Parathyroid adenoma (tissue), 2 donors: ENCODE results near the gene MTUS2.

Experiments
- H2AFZ ChIP-seq: fragments of 300-600 bp; sonication (generic); one replicate; pipeline ENCODE4 v1.7.0; 2017; ENCODE audit warnings: antibody characterized with exemption, mild to moderate bottlenecking
- H3K27ac ChIP-seq: fragments of 300-600 bp; sonication (generic); one replicate; pipeline ENCODE4 v1.7.0; 2017
- H3K27me3 ChIP-seq: fragments of 300-600 bp; sonication (generic); one replicate; pipeline ENCODE4 v1.7.0; 2017; ENCODE audit warnings: low read length; ENCODE audit not compliant: control insufficient read depth, insufficient read depth
- H3K36me3 ChIP-seq: fragments of 300-600 bp; sonication (generic); one replicate; pipeline ENCODE4 v1.7.0; 2017; ENCODE audit warnings: low read length; ENCODE audit not compliant: control insufficient read depth, insufficient read depth
- H3K4me1 ChIP-seq: fragments of 300-600 bp; sonication (generic); one replicate; pipeline ENCODE4 v1.7.0; 2017; ENCODE audit warnings: control low read depth
- H3K4me2 ChIP-seq: fragments of 300-600 bp; sonication (generic); one replicate; pipeline ENCODE4 v1.7.0; 2017; ENCODE audit warnings: low read length
- H3K4me3 ChIP-seq: fragments of 300-600 bp; sonication (generic); one replicate; pipeline ENCODE4 v1.7.0; 2017; ENCODE audit warnings: low read depth, low read length
- H3K79me2 ChIP-seq: fragments of 300-600 bp; sonication (generic); one replicate; pipeline ENCODE4 v1.7.0; 2017; ENCODE audit warnings: control low read depth
- H3K9ac ChIP-seq: fragments of 300-600 bp; sonication (generic); one replicate; pipeline ENCODE4 v1.7.0; 2017; ENCODE audit warnings: mild to moderate bottlenecking
- H3K9me3 ChIP-seq: fragments of 300-600 bp; sonication (generic); one replicate; pipeline ENCODE4 v1.7.0; 2017; ENCODE audit warnings: low read length; ENCODE audit not compliant: control insufficient read depth
- CTCF ChIP-seq: fragments of 300-600 bp; sonication (generic); IDR thresholded peaks from one replicate; pipeline ENCODE4 v1.7.0; 2017; ENCODE audit warnings: antibody characterized with exemption, mild to moderate bottlenecking
- donor health status: primary hyperparathyroidism.

The MTUS2 gene

GRCh38 chr13:29175250-29175873 is 355.2 kb downstream of the MTUS2 start:
- Histone ChIP-seq H3K4me2 (no peak overlapping the region), H2AFZ (no peak overlapping the region), H3K9ac (no peak overlapping the region), H3K79me2 (no peaks in the 10 kb centered on the region), H3K36me3 (no peaks in the 10 kb centered on the region), H3K27ac (no peak overlapping the region), H3K27me3 (no peaks in the 10 kb centered on the region), H3K9me3 (no peaks in the 10 kb centered on the region), H3K4me1 (no peaks in the 10 kb centered on the region), H3K4me3 (no peak overlapping the region)
- TF ChIP-seq CTCF, result no peak

- H3K4me1 ChIP-seq, result no peaks in the 10 kb centered on the region
- H3K27me3 ChIP-seq, result no peaks in the 10 kb centered on the region
- H3K79me2 ChIP-seq, result no peaks in the 10 kb centered on the region
- TF ChIP-seq CTCF, result no peak
- no peaks in the 10 kb centered on the region for H3K9me3 ChIP-seq
- no peaks in the 10 kb centered on the region for H3K36me3 ChIP-seq
- no peak overlapping the region for H3K4me2 ChIP-seq
- no peak overlapping the region for H3K9ac ChIP-seq
- no peak overlapping the region for H3K27ac ChIP-seq
- H3K4me3 ChIP-seq, result no peak overlapping the region
- H2AFZ ChIP-seq, result no peak overlapping the region
These were observed 359.9 kb downstream of the MTUS2 start for GRCh38 chr13:29180055-29180454.

DNA sequence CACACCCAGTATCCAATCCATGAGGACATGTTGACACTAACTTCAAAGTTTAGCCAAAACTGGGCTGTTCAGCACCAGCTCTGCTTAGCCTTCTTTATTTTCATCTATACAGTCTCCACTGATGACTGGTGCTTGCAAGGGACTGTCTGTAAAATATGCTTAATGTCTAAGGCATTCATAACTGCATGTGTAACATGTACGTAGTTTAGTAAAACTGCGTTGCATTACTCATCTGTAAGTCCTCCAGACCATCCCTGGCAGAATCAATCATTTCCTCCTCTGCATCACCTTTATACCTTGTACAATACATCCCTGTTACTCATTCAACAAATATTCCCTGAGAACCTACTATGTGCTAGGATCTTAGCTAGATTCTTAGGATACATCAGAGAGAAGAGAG is 362.1 kb downstream of the MTUS2 start:
- H3K4me2 ChIP-seq, result no peak overlapping the region
- H3K36me3 ChIP-seq, result no peaks in the 10 kb centered on the region
- no peaks in the 10 kb centered on the region for H3K9me3 ChIP-seq
- H3K4me3 ChIP-seq, result no peak overlapping the region
- no peaks in the 10 kb centered on the region for H3K27me3 ChIP-seq
- TF ChIP-seq CTCF, result no peak
- no peak overlapping the region for H2AFZ ChIP-seq
- no peak overlapping the region for H3K27ac ChIP-seq
- no peaks in the 10 kb centered on the region for H3K79me2 ChIP-seq
- H3K9ac ChIP-seq, result no peak overlapping the region
- H3K4me1 ChIP-seq, result no peaks in the 10 kb centered on the region

GRCh38 chr13:29185926-29186325 is 365.8 kb downstream of the MTUS2 start:
- H3K4me2 ChIP-seq, result no peak overlapping the region
- no peaks in the 10 kb centered on the region for H3K36me3 ChIP-seq
- H3K9ac ChIP-seq, result no peak overlapping the region
- TF ChIP-seq CTCF, result no peak
- H3K9me3 ChIP-seq, result no peaks in the 10 kb centered on the region
- H2AFZ ChIP-seq, result no peak overlapping the region
- no peak overlapping the region for H3K27ac ChIP-seq
- H3K4me1 ChIP-seq, result no peaks in the 10 kb centered on the region
- no peaks in the 10 kb centered on the region for H3K27me3 ChIP-seq
- no peak overlapping the region for H3K4me3 ChIP-seq
- no peaks in the 10 kb centered on the region for H3K79me2 ChIP-seq

GRCh38 chr13:29187584-29187983 is 367.4 kb downstream of the MTUS2 start:
- TF ChIP-seq CTCF, result no peak
- no peak overlapping the region for H2AFZ ChIP-seq

More at GRCh38 chr13:29187584-29187983, 367.4 kb downstream of the MTUS2 start:
- no peak overlapping the region for H3K9ac ChIP-seq
- no peak overlapping the region for H3K4me3 ChIP-seq
- no peak overlapping the region for H3K27ac ChIP-seq
- no peaks in the 10 kb centered on the region for H3K36me3 ChIP-seq
- no peaks in the 10 kb centered on the region for H3K4me1 ChIP-seq
- no peaks in the 10 kb centered on the region for H3K9me3 ChIP-seq
- no peak overlapping the region for H3K4me2 ChIP-seq
- H3K79me2 ChIP-seq, result no peaks in the 10 kb centered on the region
- H3K27me3 ChIP-seq, result no peaks in the 10 kb centered on the region
